Endothelial cell of umbilical vein (primary cell): Measurements from ENCODE around the gene CHST3. TPM values are rescaled to one million over a fixed set of nuclear protein-coding genes. Genes with fewer than 3 reads are reported as not detected.

Source experiments
- BruUV-seq: library from RNA; stranded (reverse); fragments of 400-500 nt; replicated peaks from 2 replicates; lab custom pipeline; 2021; lab: Mats Ljungman, UMichigan
- CTCF ChIA-PET: fragments of 300-600, 350-600 bp; sonication (Branson Sonifier 250); formaldehyde crosslinking; loops from one replicate; lab custom pipeline; 2021; ENCODE audit warnings: antibody characterized with exemption, inconsistent platforms; lab: Charles Lee
- POLR2A ChIA-PET: fragments of 300-600, 350-600 bp; sonication (Branson Sonifier 250); formaldehyde crosslinking; loops from one replicate; lab custom pipeline; 2021; ENCODE audit warnings: antibody characterized with exemption, inconsistent platforms; lab: Charles Lee
- DNase-seq: peaks from one replicate; pipeline ENCODE4 v3.0.0-alpha.2; 2011; ENCODE audit warnings: low read depth, low spot score
- FAIRE-seq: peaks from 2 replicates; lab custom pipeline; 2011; peaks lifted over from hg19 to GRCh38; lab: Jason Lieb, UNC
- H2AFZ ChIP-seq: 2 replicates; pipeline ENCODE4 v1.6.0; 2012; ENCODE audit warnings: low read depth, low read length, control low read depth, inconsistent platforms
- H3K27ac ChIP-seq: 2 replicates; pipeline ENCODE4 v1.5.1; 2011; ENCODE audit warnings: low read depth, mild to moderate bottlenecking, control low read depth, low read length, moderate library complexity; ENCODE audit not compliant: insufficient read depth
- H3K27me3 ChIP-seq, 2 experiments: 2 replicates each; pipeline versions ENCODE4 v1.6.0 to v1.6.1; 2011; ENCODE audit warnings: low read length in 2 of 2, mixed read lengths in 1 of 2; ENCODE audit not compliant: control insufficient read depth in 2 of 2, insufficient read depth in 2 of 2
- H3K36me3 ChIP-seq, 2 experiments: 2 replicates in 1 of 2; 3 replicates in 1 of 2; pipeline ENCODE4 v1.5.1; 2011; ENCODE audit warnings: low read length in 2 of 2, mild to moderate bottlenecking in 1 of 2, moderate library complexity in 1 of 2; ENCODE audit not compliant: control insufficient read depth in 2 of 2, insufficient read depth in 2 of 2; ENCODE audit errors: extremely low read depth in 1 of 2
- H3K4me1 ChIP-seq: 3 replicates; pipeline ENCODE4 v1.5.1; 2011; ENCODE audit warnings: mild to moderate bottlenecking, low read length; ENCODE audit not compliant: control insufficient read depth, insufficient read depth; ENCODE audit errors: extremely low read depth
- H3K4me2 ChIP-seq: 2 replicates; pipeline ENCODE4 v1.6.1; 2011; ENCODE audit warnings: low read length, control low read depth, mixed read lengths; ENCODE audit not compliant: insufficient read depth
- H3K4me3 ChIP-seq, 3 experiments: fragments of 200-600 bp in 1 of 3; sonication (generic), shearing (Covaris generic) in 1 of 3; replicated peaks in 1 of 3; 2 replicates each; pipeline ENCODE4 v1.5.1; 2011 to 2016; ENCODE audit warnings: control low read depth in 3 of 3, low read length in 3 of 3, mild to moderate bottlenecking in 2 of 3, inconsistent platforms in 1 of 3, low read depth in 1 of 3, moderate library complexity in 1 of 3; ENCODE audit not compliant: insufficient read depth in 1 of 3
- H3K79me2 ChIP-seq: 2 replicates; pipeline ENCODE4 v1.6.0; 2012; ENCODE audit warnings: low read length, inconsistent platforms; ENCODE audit not compliant: control insufficient read depth, insufficient read depth
- H3K9ac ChIP-seq: replicated peaks from 2 replicates; pipeline ENCODE3; 2011; ENCODE audit warnings: low read length, control low read depth; ENCODE audit not compliant: insufficient read depth; ENCODE audit errors: extremely low read depth
- H3K9me1 ChIP-seq: replicated peaks from 3 replicates; pipeline ENCODE4 v1.6.0; 2011; ENCODE audit warnings: mild to moderate bottlenecking, low read length; ENCODE audit not compliant: control insufficient read depth, insufficient read depth; ENCODE audit errors: extremely low read depth
- H3K9me3 ChIP-seq: replicated peaks from 2 replicates; pipeline ENCODE4 v1.5.1; 2012; ENCODE audit warnings: low read length, inconsistent platforms; ENCODE audit not compliant: control insufficient read depth, insufficient read depth
- H4K20me1 ChIP-seq: replicated peaks from 2 replicates; pipeline ENCODE3; 2011; ENCODE audit warnings: mild to moderate bottlenecking, low read length; ENCODE audit not compliant: control insufficient read depth, insufficient read depth; ENCODE audit errors: extremely low read depth
- EZH2 ChIP-seq: IDR thresholded peaks from 2 replicates; pipeline ENCODE4 v1.6.1; 2012; ENCODE audit warnings: borderline replicate concordance, low read depth, mild to moderate bottlenecking, moderate library complexity, low read length, inconsistent platforms; ENCODE audit not compliant: severe bottlenecking
- FOS ChIP-seq: IDR thresholded peaks from 2 replicates; pipeline ENCODE4 v1.6.1; 2011; ENCODE audit warnings: mild to moderate bottlenecking, low read length, moderate library complexity, borderline replicate concordance; ENCODE audit not compliant: insufficient read depth
- GATA2 ChIP-seq: IDR thresholded peaks from 2 replicates; pipeline ENCODE4 v1.7.0; 2011; ENCODE audit warnings: low read depth, mild to moderate bottlenecking, moderate library complexity, mixed read lengths, low read length; ENCODE audit not compliant: insufficient read length, insufficient read depth
- JUN ChIP-seq: IDR thresholded peaks from 2 replicates; pipeline ENCODE4 v1.6.1; 2011; ENCODE audit warnings: borderline replicate concordance, low read depth; ENCODE audit not compliant: insufficient read length, insufficient read depth
- MAX ChIP-seq: IDR thresholded peaks from 2 replicates; pipeline ENCODE4 v1.6.1; 2011; ENCODE audit not compliant: insufficient read depth, insufficient read length
- MYC ChIP-seq: IDR thresholded peaks from one replicate; pipeline ENCODE4 v1.6.1; 2011; ENCODE audit warnings: mild to moderate bottlenecking, low read depth, low read length
- POLR2A ChIP-seq: IDR thresholded peaks from 2 replicates; pipeline ENCODE4 v1.6.1; 2012; ENCODE audit warnings: low read depth, mild to moderate bottlenecking, control low read depth, low read length
- POLR2AphosphoS5 ChIP-seq: IDR thresholded peaks from 2 replicates; pipeline ENCODE4 v1.6.1; 2012; ENCODE audit warnings: low read depth, mild to moderate bottlenecking, control low read depth, low read length, moderate library complexity; ENCODE audit not compliant: insufficient read depth
- dilution Hi-C: fragments of 300-500 bp; cut with MboI; formaldehyde crosslinking; loops from one replicate; pipeline ENCODE4 v1.15.0; 2019; ENCODE audit warnings: low sequenced_read_pairs; ENCODE audit not compliant: extremely low pct_ligation_motif_present
- intact Hi-C: fragments of 100-400 bp; cut with micrococcal nuclease; formaldehyde crosslinking; loops from one replicate; pipeline ENCODE4 v1.10.0; 2022
- polyA plus RNA-seq, 4 experiments: library from polyadenylated mRNA; depleted of rRNA in 3 of 4; stranded (reverse) in 3 of 4; unstranded in 1 of 4; fragments of >200 nt; gene quantifications; 2 replicates each; pipeline versions ENCODE4 v1.2.1 to v1.2.3, GENCODE V29; 2011 to 2012; ENCODE audit warnings: missing spikeins in 1 of 4
- total RNA-seq: library from RNA; stranded (reverse); gene quantifications from 2 replicates; pipeline ENCODE4 v1.2.3, GENCODE V29; 2021
- TF ChIP-seq, protein P1 (sequence below), 2 donors: IDR thresholded peaks; 1 replicate in 1 of 2; 2 replicates in 1 of 2; pipeline ENCODE4 v1.5.1; 2011; ENCODE audit warnings: low read length in 2 of 2, mild to moderate bottlenecking in 2 of 2, moderate library complexity in 2 of 2, control low read depth in 1 of 2, inconsistent platforms in 1 of 2, low read depth in 1 of 2; ENCODE audit not compliant: insufficient read depth in 1 of 2; ENCODE audit errors: extremely low read depth in 1 of 2

The CHST3 gene
- total and polyA plus RNA-seq, 2 donors (not counting 3 experiments of a cell fraction or from before 2014, with no cell fraction given), result 5.5 to 11.5 TPM

GRCh38 chr10:71996592-71997371, 32.6 kb downstream of the CHST3 start:
- Histone ChIP-seq H3K27ac (no peak overlapping the region), H3K4me3 (no peak overlapping the region), H3K9me1 (no peaks in the 10 kb centered on the region), H3K9ac (no peak overlapping the region), H4K20me1 (no peaks in the 10 kb centered on the region), H2AFZ (no peak overlapping the region), H3K9me3 (no peaks in the 10 kb centered on the region), H3K79me2 (peaks cover 2% of the 10 kb centered on the region), H3K4me2 (no peak overlapping the region), H3K4me1 (peaks cover 12% of the 10 kb centered on the region), H3K36me3 (no peaks in the 10 kb centered on the region), H3K27me3 (no peaks in the 10 kb centered on the region)
- FAIRE-seq (peak; percentile 33), DNase-seq (no peak)
- ChIA-PET CTCF (interaction anchor here (0.6 to 2.6 kb wide), 4 partner anchors 13 to 169 kb away, joined by 3 to 9 read pairs (median 6); no protein-coding TSS in a partner anchor), POLR2A (no interaction called here)
- dilution Hi-C loops, result no loop called here
- TF ChIP-seq, protein P1, sequence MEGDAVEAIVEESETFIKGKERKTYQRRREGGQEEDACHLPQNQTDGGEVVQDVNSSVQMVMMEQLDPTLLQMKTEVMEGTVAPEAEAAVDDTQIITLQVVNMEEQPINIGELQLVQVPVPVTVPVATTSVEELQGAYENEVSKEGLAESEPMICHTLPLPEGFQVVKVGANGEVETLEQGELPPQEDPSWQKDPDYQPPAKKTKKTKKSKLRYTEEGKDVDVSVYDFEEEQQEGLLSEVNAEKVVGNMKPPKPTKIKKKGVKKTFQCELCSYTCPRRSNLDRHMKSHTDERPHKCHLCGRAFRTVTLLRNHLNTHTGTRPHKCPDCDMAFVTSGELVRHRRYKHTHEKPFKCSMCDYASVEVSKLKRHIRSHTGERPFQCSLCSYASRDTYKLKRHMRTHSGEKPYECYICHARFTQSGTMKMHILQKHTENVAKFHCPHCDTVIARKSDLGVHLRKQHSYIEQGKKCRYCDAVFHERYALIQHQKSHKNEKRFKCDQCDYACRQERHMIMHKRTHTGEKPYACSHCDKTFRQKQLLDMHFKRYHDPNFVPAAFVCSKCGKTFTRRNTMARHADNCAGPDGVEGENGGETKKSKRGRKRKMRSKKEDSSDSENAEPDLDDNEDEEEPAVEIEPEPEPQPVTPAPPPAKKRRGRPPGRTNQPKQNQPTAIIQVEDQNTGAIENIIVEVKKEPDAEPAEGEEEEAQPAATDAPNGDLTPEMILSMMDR (IDR thresholded peaks at IDR 0.05; ENCODE audit: extremely low read depth in 1 of 2, insufficient read depth in 1 of 2, low read depth in 1 of 2, low read length in 2 of 2), result no peak
- TF ChIP-seq POLR2A (no peak), EZH2 (no peak), MYC (no peak), JUN (no peak), MAX (no peak), GATA2 (no peak), POLR2AphosphoS5 (no peak), FOS (no peak)
- intact Hi-C loops, result no loop called here
- no TSS peak for BruUV-seq
